Left renal pelvis (tissue), 4 donors: ENCODE measurements around the gene SAP30L. TPM values are rescaled to one million over a fixed set of nuclear protein-coding genes. Genes with fewer than 3 reads are reported as not detected.

Experiments used
- DNase-seq, 4 donors: peaks; one replicate each; pipeline ENCODE4 v3.0.0-alpha.2; 2013; ENCODE audit warnings: low read depth in 4 of 4, low spot score in 3 of 4
- polyA plus RNA-seq, 4 donors: library from polyadenylated mRNA; unstranded; fragments of 120-200 nt; gene quantifications; one replicate each; pipeline ENCODE4 v1.2.1, GENCODE V29; 2013; ENCODE audit not compliant: insufficient read length in 4 of 4

The SAP30L gene
- polyA plus RNA-seq, 4 donors: 46.0 to 57.4 (median 53.2) TPM

GRCh38 chr5:154418344-154418820, 27.4 kb upstream of the SAP30L start:
- no peak for DNase-seq

GRCh38 chr5:154419236-154419635, 26.6 kb upstream of the SAP30L start:
- DNase-seq: no peak

GRCh38 chr5:154421868-154422267, 23.9 kb upstream of the SAP30L start:
- no peak for DNase-seq

GRCh38 chr5:154422298-154422697, 23.5 kb upstream of the SAP30L start:
- DNase-seq: no peak

GRCh38 chr5:154428208-154428607, 17.6 kb upstream of the SAP30L start:
- DNase-seq: no peak

GRCh38 chr5:154429341-154429740, 16.5 kb upstream of the SAP30L start:
- no peak for DNase-seq

- DNase-seq: no peak
Observed at GRCh38 chr5:154430466-154430865, 15.3 kb upstream of the SAP30L start.

GRCh38 chr5:154430961-154431630, 14.7 kb upstream of the SAP30L start:
- DNase-seq: no peak

GRCh38 chr5:154435226-154435625, 10.6 kb upstream of the SAP30L start:
- DNase-seq: no peak

- no peak for DNase-seq
Observed at GRCh38 chr5:154437281-154437965, 8.4 kb upstream of the SAP30L start.

GRCh38 chr5:154440540-154440939, 5.3 kb upstream of the SAP30L start:
- DNase-seq: no peak

GRCh38 chr5:154442801-154443200, 3.0 kb upstream of the SAP30L start:
- no peak for DNase-seq

GRCh38 chr5:154444556-154445421, 1.0 kb upstream of the SAP30L start:
- DNase-seq: no peak

GRCh38 chr5:154446195-154447088, 645 bp downstream of the SAP30L start:
- peak in 2 of 4 donors; percentile 40 to 50 for DNase-seq

- DNase-seq: no peak
Observed at GRCh38 chr5:154447089-154447725, 1.4 kb downstream of the SAP30L start.

- DNase-seq: no peak
Observed at GRCh38 chr5:154449786-154450185, 4.0 kb downstream of the SAP30L start.

- DNase-seq: no peak
Observed at GRCh38 chr5:154451957-154452356, 6.2 kb downstream of the SAP30L start.

- DNase-seq: no peak
Observed at GRCh38 chr5:154455585-154455984, 9.8 kb downstream of the SAP30L start.

- no peak for DNase-seq
Observed at GRCh38 chr5:154456540-154456939, 10.7 kb downstream of the SAP30L start.

- no peak for DNase-seq
Observed at GRCh38 chr5:154459015-154459414, 13.2 kb downstream of the SAP30L start.
